22Rv1 (cell line): ENCODE data around the gene PTGR3.

Experiments used
- CTCF ChIP-seq: fragments of 450-650 bp; IDR thresholded peaks from 2 replicates; pipeline ENCODE4 v1.5.1; 2017; ENCODE audit warnings: mild to moderate bottlenecking
- ZFX ChIP-seq: fragments of 450-650 bp; IDR thresholded peaks from 2 replicates; pipeline ENCODE4 v1.6.1; 2017; ENCODE audit warnings: antibody characterized with exemption, borderline replicate concordance

DNA sequence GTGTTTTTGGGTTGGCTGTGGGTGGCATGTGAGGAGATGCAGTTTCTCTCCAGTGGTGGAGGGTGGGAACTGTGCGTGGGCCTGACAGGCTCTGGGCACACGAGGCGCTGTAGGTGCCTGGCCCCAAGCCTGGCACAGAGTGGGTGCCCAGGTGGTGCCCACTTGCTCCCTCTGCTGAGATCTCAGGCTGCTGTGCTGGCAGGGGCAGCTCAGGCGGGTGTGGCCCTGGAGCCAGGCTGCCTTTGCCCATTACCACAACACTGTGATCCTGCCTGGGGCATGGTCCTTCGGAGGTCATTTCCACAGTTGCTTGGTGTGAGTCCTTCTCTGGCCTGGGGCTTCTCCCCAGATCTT, 22.1 kb upstream of the PTGR3 start:
- TF ChIP-seq CTCF (no peak), ZFX (no peak)
